NCI-H524 (cell line): ENCODE data around the gene ENDOU.

Experiments
- DNase-seq, 2 experiments: peaks; one replicate each; lab custom pipeline; 2025; lab: John Stamatoyannopoulos, UW

The ENDOU gene

GRCh38 chr12:47721431-47721973 is 3.8 kb downstream of the ENDOU start:
- no peak for DNase-seq

GRCh38 chr12:47718531-47718930 is 6.8 kb downstream of the ENDOU start:
- DNase-seq: no peak

- DNase-seq: peak; percentile 26 to 54
These were observed 7.7 kb downstream of the ENDOU start for GRCh38 chr12:47717443-47718193.

GRCh38 chr12:47717046-47717442 is 8.2 kb downstream of the ENDOU start:
- DNase-seq: no peak

GRCh38 chr12:47715877-47716548 is 9.3 kb downstream of the ENDOU start:
- no peak for DNase-seq

- peak; percentile 73 to 74 for DNase-seq
These were observed 9.9 kb downstream of the ENDOU start for GRCh38 chr12:47715393-47715876.

GRCh38 chr12:47714826-47715386 is 10.4 kb downstream of the ENDOU start:
- no peak for DNase-seq

- no peak for DNase-seq
These were observed 13.1 kb downstream of the ENDOU start for GRCh38 chr12:47712171-47712570.

GRCh38 chr12:47711448-47711847 is 13.8 kb downstream of the ENDOU start:
- DNase-seq: no peak

- no peak for DNase-seq
These were observed 15.0 kb downstream of the ENDOU start for GRCh38 chr12:47710278-47710677.

- DNase-seq: no peak
These were observed 15.6 kb downstream of the ENDOU start for GRCh38 chr12:47709671-47710070.

GRCh38 chr12:47709237-47709636 is 16.1 kb downstream of the ENDOU start:
- DNase-seq: no peak

GRCh38 chr12:47707905-47708543 is 17.3 kb downstream of the ENDOU start:
- no peak for DNase-seq

GRCh38 chr12:47707355-47707754 is 17.9 kb downstream of the ENDOU start:
- DNase-seq: no peak

- peak; percentile 84 to 89 for DNase-seq
These were observed 19.5 kb downstream of the ENDOU start, which contains the start of gene RPAP3 for GRCh38 chr12:47705566-47706425. RPAP3 (minus strand) TSS chr12:47706030; CDS start chr12:47702840, 3,190 bp downstream.

GRCh38 chr12:47705229-47705565 is 20.1 kb downstream of the ENDOU start:
- no peak for DNase-seq

GRCh38 chr12:47704719-47705118 is 20.6 kb downstream of the ENDOU start:
- no peak for DNase-seq

GRCh38 chr12:47700263-47700662 is 25.0 kb downstream of the ENDOU start:
- DNase-seq: no peak

- DNase-seq: no peak
These were observed 26.7 kb downstream of the ENDOU start for GRCh38 chr12:47698631-47699030.

GRCh38 chr12:47698055-47698454 is 27.2 kb downstream of the ENDOU start:
- no peak for DNase-seq

GRCh38 chr12:47689215-47689614 is 36.1 kb downstream of the ENDOU start:
- no peak for DNase-seq
